ENCODE results near the gene RSF1. TPM values are rescaled to one million over a fixed set of nuclear protein-coding genes. Genes with fewer than 3 reads are reported as not detected.
A peak's percentile ranks its signal among the peaks of the same experiment; 100 is the strongest.

Gene RSF1
- total RNA-seq, 4 donors from 2014 or later = 38.4 to 129 (median 70.5) TPM

DNA sequence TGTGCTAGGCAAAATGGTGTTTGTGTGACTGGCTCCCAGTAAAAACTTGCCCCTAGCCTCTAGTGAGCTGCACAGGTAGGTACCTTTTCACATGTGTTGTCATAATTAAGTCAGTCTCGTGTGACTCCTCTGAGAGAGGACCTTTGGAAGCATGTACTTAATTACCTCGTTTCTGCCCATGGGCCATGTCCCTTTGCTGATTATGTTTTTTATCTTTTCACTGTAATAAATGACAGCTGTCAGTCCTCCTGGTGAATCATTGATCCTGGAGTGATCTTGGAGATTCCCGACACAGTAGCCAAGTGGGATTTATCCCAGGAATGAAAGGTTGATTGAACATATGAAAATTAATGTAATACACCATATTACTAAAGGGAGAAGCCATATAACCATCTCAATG, 170.4 kb downstream of the RSF1 start:
- Histone ChIP-seq H3K36me3 (no peaks in the 10 kb centered on the region), H3K9me3 (no peaks in the 10 kb centered on the region)
- no peak for DNase-seq

DNA sequence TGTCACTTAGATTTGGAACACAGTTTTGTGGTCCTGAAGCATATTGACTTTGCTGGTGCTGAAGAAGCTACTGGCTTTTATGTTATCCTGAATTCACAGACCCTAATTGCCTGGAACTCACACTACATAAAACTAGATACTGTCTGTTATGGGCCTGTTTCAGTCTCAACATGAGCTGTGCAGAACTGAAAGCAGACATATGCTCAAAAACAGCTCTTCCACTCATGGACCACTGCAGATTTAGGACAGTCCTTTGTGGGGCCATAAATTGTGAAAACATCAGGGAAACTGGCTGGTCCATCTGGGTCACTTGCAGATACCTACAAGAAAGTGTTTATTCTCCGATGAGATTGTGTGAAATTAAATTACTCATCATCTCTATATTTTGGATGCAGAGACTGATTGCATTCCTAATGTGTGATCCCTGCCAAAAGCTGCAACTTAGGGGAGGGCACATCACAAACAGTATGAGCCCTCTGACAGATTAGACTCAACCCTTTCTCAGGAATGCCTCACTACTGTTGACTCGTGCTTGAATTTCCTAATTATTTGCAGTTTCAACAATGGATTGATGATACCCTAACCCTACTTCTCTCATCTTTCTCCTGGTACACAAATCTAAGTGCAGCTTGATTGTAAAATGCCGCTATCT, 172.7 kb downstream of the RSF1 start:
- Histone ChIP-seq H3K27ac (no peak overlapping the region), H3K4me3 (no peak overlapping the region), H3K27me3 (no peaks in the 10 kb centered on the region), H3K9me3 (no peaks in the 10 kb centered on the region), H3K36me3 (no peaks in the 10 kb centered on the region), H3K4me1 (peaks cover 0 to 6% (median 0%) of the 10 kb centered on the region in 4 donors)
- no peak for DNase-seq
- TF ChIP-seq, protein P1, sequence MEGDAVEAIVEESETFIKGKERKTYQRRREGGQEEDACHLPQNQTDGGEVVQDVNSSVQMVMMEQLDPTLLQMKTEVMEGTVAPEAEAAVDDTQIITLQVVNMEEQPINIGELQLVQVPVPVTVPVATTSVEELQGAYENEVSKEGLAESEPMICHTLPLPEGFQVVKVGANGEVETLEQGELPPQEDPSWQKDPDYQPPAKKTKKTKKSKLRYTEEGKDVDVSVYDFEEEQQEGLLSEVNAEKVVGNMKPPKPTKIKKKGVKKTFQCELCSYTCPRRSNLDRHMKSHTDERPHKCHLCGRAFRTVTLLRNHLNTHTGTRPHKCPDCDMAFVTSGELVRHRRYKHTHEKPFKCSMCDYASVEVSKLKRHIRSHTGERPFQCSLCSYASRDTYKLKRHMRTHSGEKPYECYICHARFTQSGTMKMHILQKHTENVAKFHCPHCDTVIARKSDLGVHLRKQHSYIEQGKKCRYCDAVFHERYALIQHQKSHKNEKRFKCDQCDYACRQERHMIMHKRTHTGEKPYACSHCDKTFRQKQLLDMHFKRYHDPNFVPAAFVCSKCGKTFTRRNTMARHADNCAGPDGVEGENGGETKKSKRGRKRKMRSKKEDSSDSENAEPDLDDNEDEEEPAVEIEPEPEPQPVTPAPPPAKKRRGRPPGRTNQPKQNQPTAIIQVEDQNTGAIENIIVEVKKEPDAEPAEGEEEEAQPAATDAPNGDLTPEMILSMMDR (IDR thresholded peaks at IDR 0.05) = no peak
- no peak for TF ChIP-seq POLR2A (IDR thresholded peaks at IDR 0.05)

More for the DNA sequence above, 170.4 kb downstream of the RSF1 start:
- Histone ChIP-seq H3K4me1 (peaks cover 0 to 6% (median 0%) of the 10 kb centered on the region in 4 donors), H3K4me3 (no peak overlapping the region), H3K27me3 (no peaks in the 10 kb centered on the region), H3K27ac (no peak overlapping the region)
- TF ChIP-seq POLR2A (IDR thresholded peaks at IDR 0.05) = no peak
- TF ChIP-seq, protein P1 (IDR thresholded peaks at IDR 0.05) = no peak

DNA sequence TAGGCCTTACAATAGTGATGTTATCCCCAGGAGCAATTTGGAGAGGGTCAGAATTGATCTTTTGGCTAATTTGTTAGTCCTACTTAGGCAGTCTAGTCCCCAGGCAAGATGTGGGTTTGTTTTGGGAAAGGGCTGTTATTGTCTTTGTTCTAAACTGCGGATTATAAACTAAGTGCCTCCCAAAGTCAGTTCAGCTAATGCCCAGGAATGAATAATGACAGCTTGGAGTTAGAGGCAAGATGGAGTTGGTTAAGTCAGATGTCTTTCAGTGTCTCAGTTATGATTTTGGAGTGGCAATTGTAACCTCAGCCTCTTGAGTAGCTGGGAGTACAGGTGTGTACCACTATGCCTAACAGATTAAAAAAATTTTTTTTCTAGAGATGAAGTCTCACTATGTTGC, 175.6 kb downstream of the RSF1 start:
- Histone ChIP-seq H3K36me3 (no peaks in the 10 kb centered on the region), H3K27me3 (no peaks in the 10 kb centered on the region), H3K4me3 (no peak overlapping the region), H3K4me1 (peaks cover 0 to 5% (median 0%) of the 10 kb centered on the region in 4 donors), H3K9me3 (no peaks in the 10 kb centered on the region), H3K27ac (no peak overlapping the region)
- TF ChIP-seq, protein P1 (IDR thresholded peaks at IDR 0.05) = no peak
- TF ChIP-seq POLR2A (IDR thresholded peaks at IDR 0.05) = no peak
- no peak for DNase-seq

DNA sequence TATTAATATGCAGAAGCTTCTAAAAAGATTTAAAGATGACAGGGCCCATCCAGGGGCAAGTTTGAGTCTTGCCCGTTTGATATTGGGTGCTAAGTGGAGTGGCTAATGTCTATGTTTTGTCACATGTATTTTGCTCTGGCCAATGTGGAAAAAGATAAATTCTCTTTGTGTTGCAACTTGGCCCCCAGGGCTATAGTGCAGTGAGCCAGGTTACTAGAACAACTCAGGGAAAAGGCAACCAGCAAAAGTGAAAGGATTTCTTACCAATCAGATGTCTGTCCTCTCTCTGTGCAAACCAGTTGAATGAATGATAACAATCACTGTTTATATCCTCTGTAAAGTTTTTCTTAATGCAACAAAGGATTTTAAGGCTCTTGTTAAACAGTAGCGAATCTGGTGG, 178.3 kb downstream of the RSF1 start:
- H3K36me3 ChIP-seq = no peaks in the 10 kb centered on the region
- H3K27me3 ChIP-seq = no peaks in the 10 kb centered on the region
- no peaks in the 10 kb centered on the region for H3K9me3 ChIP-seq
- TF ChIP-seq, protein P1 (IDR thresholded peaks at IDR 0.05) = no peak
- TF ChIP-seq POLR2A (IDR thresholded peaks at IDR 0.05) = no peak
- no peak overlapping the region for H3K4me3 ChIP-seq
- no peak for DNase-seq
- H3K4me1 ChIP-seq = no peaks in the 10 kb centered on the region
- no peak overlapping the region for H3K27ac ChIP-seq

DNA sequence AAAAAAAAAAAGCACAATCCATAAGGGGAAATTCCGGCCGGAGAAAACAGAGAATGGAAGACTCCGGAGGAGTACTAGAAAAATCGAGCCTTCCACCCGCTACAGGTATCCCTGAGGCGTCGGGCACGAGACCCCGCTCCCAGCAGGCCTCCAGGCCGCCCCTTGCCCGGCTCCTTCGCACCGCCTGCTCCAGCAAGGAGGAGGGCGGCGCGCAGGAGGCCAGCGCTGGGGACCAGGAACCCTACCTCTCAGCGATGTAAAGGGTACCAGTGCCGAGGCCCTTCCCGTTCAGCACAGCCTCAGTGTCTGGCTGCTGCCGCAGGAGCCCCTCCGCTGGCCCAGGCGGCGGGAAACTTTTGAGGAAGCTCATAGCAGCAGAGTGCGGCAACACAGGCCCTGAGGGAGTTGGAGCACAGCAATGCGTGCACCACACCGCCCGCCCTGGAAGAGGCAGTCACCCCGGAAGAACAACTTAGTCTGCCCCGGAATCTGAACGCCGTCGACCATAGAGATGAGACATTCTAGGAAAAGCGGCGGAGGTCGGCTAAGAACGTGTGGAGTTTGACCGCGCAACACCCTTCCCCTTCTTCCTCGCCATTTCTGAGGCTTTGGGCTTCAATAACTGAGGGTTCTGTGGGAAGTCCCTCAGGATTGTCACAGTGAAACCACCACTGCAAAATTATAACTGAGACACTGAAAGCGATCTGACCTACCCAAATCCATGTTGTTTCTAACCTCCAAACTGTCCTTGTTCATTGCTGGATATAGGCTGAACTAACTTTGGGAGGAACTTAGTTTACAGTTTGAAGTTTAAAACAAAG, 183.0 kb downstream of the RSF1 start, which contains the start of gene CLNS1A:
CLNS1A (minus strand) TSS at position 450 of the 821 bp plus-strand sequence; CDS start at position 370, 80 bp downstream.
- TF ChIP-seq, protein P1 (IDR thresholded peaks at IDR 0.05) = peak in 1 of 6 experiments; percentile 10
- peak; percentile 60 to 62 for TF ChIP-seq POLR2A (IDR thresholded peaks at IDR 0.05)
- Histone ChIP-seq H3K9me3 (no peaks in the 10 kb centered on the region), H3K36me3 (no peaks in the 10 kb centered on the region), H3K27me3 (no peaks in the 10 kb centered on the region), H3K4me3 (peak within 1 kb of the TSS; percentile 67 to 98 (median 82)), H3K4me1 (peaks cover 0 to 17% (median 3%) of the 10 kb centered on the region in 4 donors), H3K27ac (peak within 1 kb of the TSS; percentile 55 to 85 (median 78))
- DNase-seq = peak; percentile 86 to 93 (median 87)

Data from Peyer's patch (tissue), 4 donors.